ENCODE results near the gene MSMB. TPM values are rescaled to one million over a fixed set of nuclear protein-coding genes. Genes with fewer than 3 reads are reported as not detected.
"Not testable (repeated sequence)": the region's sequence is repeated elsewhere in the genome, so short reads cannot be mapped to it uniquely, and the experiment has no call there.

The MSMB gene
- total RNA-seq, 2 donors from 2014 or later, result not detected

GRCh38 chr10:46005383-46005782 lies 40.7 kb downstream of the MSMB start:
- DNase-seq (no peak), ATAC-seq (replicated peaks in 1 of 2) (no peak)
- Mint-ChIP-seq H3K4me3 (no peak overlapping the region), H3K36me3 (ENCODE audit: insufficient read depth in 2 of 2) (peaks cover 7 to 18% of the 10 kb centered on the region in 2 donors), H3K27me3 (ENCODE audit: low read depth) (no peaks in the 10 kb centered on the region), H3K4me1 (ENCODE audit: low read depth) (no peaks in the 10 kb centered on the region), H3K9me3 (no peaks in the 10 kb centered on the region), H3K27ac (no peak overlapping the region)

- Mint-ChIP-seq H3K27ac (no peak overlapping the region), H3K9me3 (no peaks in the 10 kb centered on the region), H3K4me1 (ENCODE audit: low read depth) (no peaks in the 10 kb centered on the region), H3K27me3 (ENCODE audit: low read depth) (no peaks in the 10 kb centered on the region), H3K4me3 (no peak overlapping the region), H3K36me3 (ENCODE audit: insufficient read depth in 2 of 2) (peaks cover 8 to 21% of the 10 kb centered on the region in 2 donors)
- no peak for DNase-seq
- no peak for ATAC-seq (replicated peaks in 1 of 2)
These were observed 41.1 kb downstream of the MSMB start for GRCh38 chr10:46004963-46005362.

- Mint-ChIP-seq H3K27ac (no peak overlapping the region), H3K36me3 (ENCODE audit: insufficient read depth in 2 of 2) (peaks cover 12 to 29% of the 10 kb centered on the region in 2 donors), H3K4me1 (ENCODE audit: low read depth) (no peaks in the 10 kb centered on the region), H3K4me3 (no peak overlapping the region), H3K27me3 (ENCODE audit: low read depth) (no peaks in the 10 kb centered on the region), H3K9me3 (no peaks in the 10 kb centered on the region)
- DNase-seq (no peak), ATAC-seq (replicated peaks in 1 of 2) (no peak)
These were observed 43.0 kb downstream of the MSMB start for GRCh38 chr10:46002916-46003693.

- DNase-seq; ATAC-seq (replicated peaks in 1 of 2); H3K4me1 Mint-ChIP-seq (ENCODE audit: low read depth); H3K9me3 Mint-ChIP-seq; H3K27ac Mint-ChIP-seq; H3K4me3 Mint-ChIP-seq; H3K27me3 Mint-ChIP-seq (ENCODE audit: low read depth): not testable (repeated sequence)
- H3K36me3 Mint-ChIP-seq (ENCODE audit: insufficient read depth in 2 of 2), result peaks cover 16 to 25% of the 10 kb centered on the region in 2 donors
These were observed 43.8 kb downstream of the MSMB start for GRCh38 chr10:46002189-46002687.

GRCh38 chr10:46001187-46001756 lies 44.8 kb downstream of the MSMB start:
- no peak overlapping the region for H3K27ac Mint-ChIP-seq
- no peaks in the 10 kb centered on the region for H3K9me3 Mint-ChIP-seq
- H3K4me1 Mint-ChIP-seq (ENCODE audit: low read depth), result no peaks in the 10 kb centered on the region
- no peak overlapping the region for H3K4me3 Mint-ChIP-seq
- DNase-seq (no peak), ATAC-seq (replicated peaks in 1 of 2) (no peak)
- peaks cover 15 to 31% of the 10 kb centered on the region in 2 donors for H3K36me3 Mint-ChIP-seq (ENCODE audit: insufficient read depth in 2 of 2)
- no peaks in the 10 kb centered on the region for H3K27me3 Mint-ChIP-seq (ENCODE audit: low read depth)

- Mint-ChIP-seq H3K9me3 (no peaks in the 10 kb centered on the region), H3K4me1 (ENCODE audit: low read depth) (no peaks in the 10 kb centered on the region), H3K27ac (no peak overlapping the region), H3K36me3 (ENCODE audit: insufficient read depth in 2 of 2) (peaks cover 15 to 31% of the 10 kb centered on the region in 2 donors), H3K4me3 (no peak overlapping the region), H3K27me3 (ENCODE audit: low read depth) (no peaks in the 10 kb centered on the region)
- ATAC-seq (replicated peaks in 1 of 2) (no peak), DNase-seq (no peak)
These were observed 45.5 kb downstream of the MSMB start for GRCh38 chr10:46000538-46000937.

- not testable (repeated sequence) for H3K27me3 Mint-ChIP-seq (ENCODE audit: low read depth); H3K27ac Mint-ChIP-seq; H3K4me1 Mint-ChIP-seq (ENCODE audit: low read depth); ATAC-seq (replicated peaks in 1 of 2); DNase-seq; H3K4me3 Mint-ChIP-seq; H3K9me3 Mint-ChIP-seq
- H3K36me3 Mint-ChIP-seq (ENCODE audit: insufficient read depth in 2 of 2), result peaks cover 15 to 31% of the 10 kb centered on the region in 2 donors
These were observed 46.1 kb downstream of the MSMB start for GRCh38 chr10:45999955-46000354.

GRCh38 chr10:45997994-45998763 lies 47.9 kb downstream of the MSMB start:
- no peaks in the 10 kb centered on the region for H3K4me1 Mint-ChIP-seq (ENCODE audit: low read depth)
- no peak overlapping the region for H3K4me3 Mint-ChIP-seq
- DNase-seq (no peak), ATAC-seq (replicated peaks in 1 of 2) (no peak)
- no peaks in the 10 kb centered on the region for H3K27me3 Mint-ChIP-seq (ENCODE audit: low read depth)
- peak overlapping the region; percentile 54 for H3K27ac Mint-ChIP-seq
- H3K9me3 Mint-ChIP-seq, result no peaks in the 10 kb centered on the region
- peaks cover 13 to 34% of the 10 kb centered on the region in 2 donors for H3K36me3 Mint-ChIP-seq (ENCODE audit: insufficient read depth in 2 of 2)

- no peaks in the 10 kb centered on the region for H3K4me1 Mint-ChIP-seq (ENCODE audit: low read depth)
- ATAC-seq (replicated peaks in 1 of 2) (no peak), DNase-seq (no peak)
- peaks cover 15 to 36% of the 10 kb centered on the region in 2 donors for H3K36me3 Mint-ChIP-seq (ENCODE audit: insufficient read depth in 2 of 2)
- no peaks in the 10 kb centered on the region for H3K27me3 Mint-ChIP-seq (ENCODE audit: low read depth)
- H3K27ac Mint-ChIP-seq, result peak overlapping the region; percentile 63
- no peak overlapping the region for H3K4me3 Mint-ChIP-seq
- H3K9me3 Mint-ChIP-seq, result no peaks in the 10 kb centered on the region
These were observed 48.5 kb downstream of the MSMB start for GRCh38 chr10:45997557-45997956.

- H3K4me3 Mint-ChIP-seq; DNase-seq; H3K9me3 Mint-ChIP-seq; ATAC-seq (replicated peaks in 1 of 2); H3K27me3 Mint-ChIP-seq (ENCODE audit: low read depth); H3K36me3 Mint-ChIP-seq (ENCODE audit: insufficient read depth in 2 of 2); H3K4me1 Mint-ChIP-seq (ENCODE audit: low read depth): not testable (repeated sequence)
- peak overlapping the region; percentile 57 for H3K27ac Mint-ChIP-seq
These were observed 60.5 kb downstream of the MSMB start for GRCh38 chr10:45985590-45985989.

GRCh38 chr10:45984473-45984872 lies 61.6 kb downstream of the MSMB start:
- not testable (repeated sequence) for H3K36me3 Mint-ChIP-seq (ENCODE audit: insufficient read depth in 2 of 2); H3K4me1 Mint-ChIP-seq (ENCODE audit: low read depth); H3K27me3 Mint-ChIP-seq (ENCODE audit: low read depth); DNase-seq; H3K9me3 Mint-ChIP-seq; H3K27ac Mint-ChIP-seq; H3K4me3 Mint-ChIP-seq; ATAC-seq (replicated peaks in 1 of 2)

GRCh38 chr10:45983538-45984186 lies 62.4 kb downstream of the MSMB start:
- not testable (repeated sequence) for H3K27ac Mint-ChIP-seq

More at GRCh38 chr10:45983538-45984186, 62.4 kb downstream of the MSMB start:
- not testable (repeated sequence) for H3K36me3 Mint-ChIP-seq (ENCODE audit: insufficient read depth in 2 of 2); H3K4me3 Mint-ChIP-seq; H3K27me3 Mint-ChIP-seq (ENCODE audit: low read depth); H3K4me1 Mint-ChIP-seq (ENCODE audit: low read depth); H3K9me3 Mint-ChIP-seq
- DNase-seq (peak; percentile 21 to 36), ATAC-seq (replicated peaks in 1 of 2) (peak; percentile 43 to 59)
